ENCODE data around the gene SMIM9.
"Not testable (repeated sequence)": the region's sequence is repeated elsewhere in the genome, so short reads cannot be mapped to it uniquely, and the experiment has no call there.

The SMIM9 gene

GRCh38 chrX:154818916-154819770, 15.3 kb downstream of the SMIM9 start:
- no peaks in the 10 kb centered on the region for H3K36me3 ChIP-seq (ENCODE audit: control insufficient read depth, insufficient read depth, low read length)
- no peak for DNase-seq (ENCODE audit: extremely low read depth, insufficient read length)
- H3K27me3 ChIP-seq (replicated peaks; ENCODE audit: control insufficient read depth, insufficient read depth, low read length) = no peaks in the 10 kb centered on the region
- TF ChIP-seq CTCF (IDR thresholded peaks at IDR 0.05; ENCODE audit: insufficient read depth, low read length, poor library complexity, severe bottlenecking) = no peak
- H3K4me3 ChIP-seq (replicated peaks; ENCODE audit: low read depth, low read length) = no peak overlapping the region

- not testable (repeated sequence) for H3K4me3 ChIP-seq (replicated peaks; ENCODE audit: low read depth, low read length); H3K36me3 ChIP-seq (ENCODE audit: control insufficient read depth, insufficient read depth, low read length); H3K27me3 ChIP-seq (replicated peaks; ENCODE audit: control insufficient read depth, insufficient read depth, low read length); DNase-seq (ENCODE audit: extremely low read depth, insufficient read length)
These were observed 17.3 kb downstream of the SMIM9 start for GRCh38 chrX:154817048-154817618.

DNA sequence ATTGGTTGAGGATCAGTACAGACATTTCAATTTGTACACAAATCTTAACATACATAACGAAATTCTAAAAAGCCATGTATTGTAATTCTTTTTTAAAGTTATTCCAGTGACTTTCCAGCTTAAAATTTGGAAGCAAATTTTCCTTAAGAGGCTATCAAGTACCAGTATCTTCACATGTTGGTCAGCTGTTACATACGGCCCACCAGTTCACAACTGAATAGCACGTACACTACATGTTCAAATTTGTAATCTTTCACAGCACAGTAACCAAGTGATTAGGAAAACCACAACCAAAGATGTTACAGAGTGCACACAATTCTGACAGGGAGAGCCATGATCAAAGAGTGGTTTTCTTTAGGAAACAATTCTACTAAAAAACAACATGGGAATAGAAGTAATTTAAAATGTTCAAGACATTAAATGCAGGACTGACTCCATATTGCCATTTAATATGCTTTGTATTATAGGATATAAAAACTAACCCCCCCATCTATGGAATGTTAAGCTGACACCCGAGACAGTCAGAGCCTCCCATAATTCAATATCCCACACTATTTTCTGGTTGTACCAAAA, 18.1 kb downstream of the SMIM9 start:
- not testable (repeated sequence) for DNase-seq (ENCODE audit: extremely low read depth, insufficient read length); H3K4me3 ChIP-seq (replicated peaks; ENCODE audit: low read depth, low read length); H3K36me3 ChIP-seq (ENCODE audit: control insufficient read depth, insufficient read depth, low read length); H3K27me3 ChIP-seq (replicated peaks; ENCODE audit: control insufficient read depth, insufficient read depth, low read length)

- DNase-seq (ENCODE audit: extremely low read depth, insufficient read length) = no peak
- H3K4me3 ChIP-seq (replicated peaks; ENCODE audit: low read depth, low read length) = no peak overlapping the region
- no peak for TF ChIP-seq CTCF (IDR thresholded peaks at IDR 0.05; ENCODE audit: insufficient read depth, low read length, poor library complexity, severe bottlenecking)
- no peaks in the 10 kb centered on the region for H3K27me3 ChIP-seq (replicated peaks; ENCODE audit: control insufficient read depth, insufficient read depth, low read length)
- H3K36me3 ChIP-seq (ENCODE audit: control insufficient read depth, insufficient read depth, low read length) = no peaks in the 10 kb centered on the region
These were observed 19.1 kb downstream of the SMIM9 start for GRCh38 chrX:154815274-154815818.

GRCh38 chrX:154813801-154814200, 20.7 kb downstream of the SMIM9 start:
- H3K4me3 ChIP-seq (replicated peaks; ENCODE audit: low read depth, low read length) = no peak overlapping the region
- no peak for TF ChIP-seq CTCF (IDR thresholded peaks at IDR 0.05; ENCODE audit: insufficient read depth, low read length, poor library complexity, severe bottlenecking)
- no peaks in the 10 kb centered on the region for H3K27me3 ChIP-seq (replicated peaks; ENCODE audit: control insufficient read depth, insufficient read depth, low read length)
- DNase-seq (ENCODE audit: extremely low read depth, insufficient read length) = no peak
- H3K36me3 ChIP-seq (ENCODE audit: control insufficient read depth, insufficient read depth, low read length) = no peaks in the 10 kb centered on the region

DNA sequence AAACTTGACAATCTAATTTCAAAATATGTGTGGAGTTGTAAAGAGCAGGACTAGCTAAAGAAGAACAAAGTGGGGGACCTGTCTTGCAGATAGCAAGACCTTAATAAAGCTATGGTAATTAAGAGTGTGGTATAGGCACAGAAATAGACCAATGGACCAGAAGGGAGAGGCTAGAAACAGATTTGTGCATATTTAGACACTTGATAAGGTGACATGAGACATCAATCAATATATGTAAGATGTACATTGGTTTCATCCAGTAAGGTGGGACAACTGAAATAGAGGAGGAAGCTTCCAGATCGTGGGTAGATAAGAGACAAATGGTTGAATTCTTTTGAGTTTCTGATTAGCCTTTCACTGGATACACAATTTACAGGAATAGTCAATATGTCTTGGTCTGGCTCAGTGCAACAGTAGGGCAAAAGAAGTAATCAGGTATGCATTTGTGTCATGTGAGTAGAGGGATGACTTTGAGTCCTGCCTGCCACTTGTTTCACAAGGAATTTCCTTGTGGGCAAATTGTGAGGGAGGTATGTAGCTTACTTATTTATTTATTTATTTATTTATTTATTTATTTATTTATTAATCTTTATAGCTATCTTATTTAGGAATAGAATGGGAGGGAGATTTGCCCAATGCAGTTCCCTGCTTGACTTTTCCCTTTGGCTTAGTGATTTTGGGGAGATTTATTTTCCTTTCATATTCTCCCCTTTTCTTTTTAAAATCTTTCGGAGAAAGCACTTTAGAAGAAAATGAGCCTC, 21.9 kb downstream of the SMIM9 start:
- no peak overlapping the region for H3K4me3 ChIP-seq (replicated peaks; ENCODE audit: low read depth, low read length)
- no peak for TF ChIP-seq CTCF (IDR thresholded peaks at IDR 0.05; ENCODE audit: insufficient read depth, low read length, poor library complexity, severe bottlenecking)
- DNase-seq (ENCODE audit: extremely low read depth, insufficient read length) = no peak
- no peaks in the 10 kb centered on the region for H3K27me3 ChIP-seq (replicated peaks; ENCODE audit: control insufficient read depth, insufficient read depth, low read length)
- H3K36me3 ChIP-seq (ENCODE audit: control insufficient read depth, insufficient read depth, low read length) = no peaks in the 10 kb centered on the region

Data from GM06990 (cell line).